Measurements from ENCODE around the gene PCLO. TPM values are rescaled to one million over a fixed set of nuclear protein-coding genes. Genes with fewer than 3 reads are reported as not detected.

PCLO gene
- total and polyA plus RNA-seq, 7 experiments from 2014 or later: under 0.01 to 0.10 TPM; not detected in 5

DNA sequence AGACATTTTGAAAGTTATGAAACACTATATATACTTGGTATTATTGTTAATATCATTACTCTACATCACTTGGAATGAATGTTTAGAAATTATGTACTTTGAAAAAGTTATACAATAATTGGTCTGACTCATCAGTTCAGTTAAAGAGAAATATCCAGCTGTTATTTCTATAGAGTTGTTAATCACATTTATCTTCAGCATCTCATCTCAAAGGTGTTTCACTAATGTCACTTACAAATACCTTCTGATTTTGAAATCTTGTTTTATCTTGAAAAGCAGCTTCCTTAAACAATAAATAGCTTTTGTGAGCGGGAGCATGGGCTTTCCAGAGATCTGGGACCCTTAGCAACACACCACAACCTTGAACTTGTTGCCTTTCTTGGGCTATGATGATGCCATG, 205.2 kb downstream of the PCLO start:
- no peak overlapping the region for H3K4me3 ChIP-seq (ENCODE audit: low read length)
- H3K27me3 ChIP-seq (ENCODE audit: control insufficient read depth in 2 of 2, insufficient read depth in 2 of 2, low read length in 2 of 2): no peaks in the 10 kb centered on the region
- peaks cover 0 to 10% (median 4%) of the 10 kb centered on the region in 11 donors for H3K9me3 Mint-ChIP-seq
- H3K27ac Mint-ChIP-seq: no peak overlapping the region
- ATAC-seq (no peak), DNase-seq (no peak)
- ChIA-PET CTCF (no interaction called here), POLR2A (no interaction called here)
- intact Hi-C loops (cut with micrococcal nuclease): no loop called here
- H3K9me3 ChIP-seq (ENCODE audit: control insufficient read depth in 2 of 3, low read length in 3 of 3): no peaks in the 10 kb centered on the region
- no peaks in the 10 kb centered on the region for H3K36me3 ChIP-seq (ENCODE audit: control insufficient read depth in 2 of 3, insufficient read depth in 3 of 3, low read length in 3 of 3)
- H3K4me1 Mint-ChIP-seq: no peaks in the 10 kb centered on the region
- no peak overlapping the region for H3K27ac ChIP-seq (ENCODE audit: low read depth, low read length)
- no peak overlapping the region for H3K4me3 Mint-ChIP-seq
- no peaks in the 10 kb centered on the region for H3K27me3 Mint-ChIP-seq
- no peaks in the 10 kb centered on the region for H3K4me1 ChIP-seq (ENCODE audit: control insufficient read depth in 2 of 2, insufficient read depth in 2 of 2, low read length in 2 of 2)
- H3K36me3 Mint-ChIP-seq: no peaks in the 10 kb centered on the region

DNA sequence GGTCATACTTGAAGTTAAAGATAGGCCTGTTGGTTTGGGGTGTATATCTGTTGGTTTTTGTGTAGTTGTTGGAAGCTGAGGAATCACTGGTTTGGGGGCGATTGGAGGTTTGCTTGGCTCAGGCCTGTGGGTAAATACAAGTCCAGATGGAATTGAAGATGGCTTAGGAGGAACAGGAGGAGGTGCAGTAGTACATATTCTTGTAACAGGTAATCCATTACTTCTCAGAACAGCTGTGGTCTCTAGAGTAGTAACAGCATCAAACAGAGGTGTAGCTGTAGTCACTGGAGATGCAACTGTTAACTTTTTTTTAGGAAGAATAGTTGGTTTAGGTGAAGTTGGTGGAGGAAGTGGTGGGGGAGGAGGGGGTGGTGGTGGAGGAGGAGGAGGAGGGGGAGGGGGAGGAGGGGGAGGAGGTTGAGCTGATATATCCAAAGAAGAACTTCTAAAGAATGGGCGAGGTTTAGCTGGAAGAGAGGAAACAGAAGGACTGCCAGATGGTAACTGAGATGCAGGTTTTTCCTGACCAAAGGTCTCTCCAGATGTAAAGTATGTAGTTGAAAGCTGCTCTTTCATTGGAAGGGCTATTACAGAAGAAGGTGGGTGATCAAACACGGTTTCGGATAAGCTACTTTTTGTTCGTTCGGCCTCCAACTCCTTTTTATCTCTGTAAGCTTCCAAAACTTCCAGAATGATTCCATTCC, 209.2 kb downstream of the PCLO start:
- intact Hi-C loops (cut with micrococcal nuclease): no loop called here
- H3K4me1 Mint-ChIP-seq: no peaks in the 10 kb centered on the region
- no peaks in the 10 kb centered on the region for H3K4me1 ChIP-seq (ENCODE audit: control insufficient read depth in 2 of 2, insufficient read depth in 2 of 2, low read length in 2 of 2)
- no peak overlapping the region for H3K27ac ChIP-seq (ENCODE audit: low read depth, low read length)
- DNase-seq (no peak), ATAC-seq (no peak)
- no peak overlapping the region for H3K4me3 Mint-ChIP-seq
- H3K27ac Mint-ChIP-seq: no peak overlapping the region
- peaks cover 0 to 24% (median 11%) of the 10 kb centered on the region in 11 donors for H3K9me3 Mint-ChIP-seq
- no peaks in the 10 kb centered on the region for H3K9me3 ChIP-seq (ENCODE audit: control insufficient read depth in 2 of 3, low read length in 3 of 3)
- no peaks in the 10 kb centered on the region for H3K36me3 ChIP-seq (ENCODE audit: control insufficient read depth in 2 of 3, insufficient read depth in 3 of 3, low read length in 3 of 3)
- H3K4me3 ChIP-seq (ENCODE audit: low read length): no peak overlapping the region
- H3K27me3 Mint-ChIP-seq: no peaks in the 10 kb centered on the region
- CTCF ChIA-PET: no interaction called here
- H3K36me3 Mint-ChIP-seq: peaks cover 0 to 4% (median 0%) of the 10 kb centered on the region in 5 donors
- no peaks in the 10 kb centered on the region for H3K27me3 ChIP-seq (ENCODE audit: control insufficient read depth in 2 of 2, insufficient read depth in 2 of 2, low read length in 2 of 2)
- POLR2A ChIA-PET: no interaction called here

DNA sequence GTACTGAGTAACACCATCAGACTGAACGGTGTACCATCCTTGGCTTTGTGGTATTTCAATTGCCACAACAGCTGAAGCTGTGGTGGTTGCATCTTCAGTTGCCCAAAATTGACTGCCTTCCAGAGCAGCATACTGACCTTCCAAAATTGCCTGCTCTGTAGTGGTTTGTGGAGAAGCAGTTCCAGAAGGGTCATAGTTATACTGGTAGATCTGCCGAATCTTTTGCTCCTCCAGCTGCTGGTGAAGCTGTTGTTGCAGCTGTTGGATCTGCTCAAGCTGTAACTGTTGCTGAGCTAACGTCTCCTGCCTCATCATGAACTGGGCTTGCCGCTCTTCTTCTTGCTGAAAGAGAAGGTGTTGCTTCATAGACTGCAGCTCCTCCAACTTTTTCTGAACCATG, 212.2 kb downstream of the PCLO start:
- ATAC-seq (no peak), DNase-seq (no peak)
- H3K9me3 Mint-ChIP-seq: peaks cover 0 to 25% (median 9%) of the 10 kb centered on the region in 11 donors
- Histone ChIP-seq H3K4me3 (ENCODE audit: low read length) (no peak overlapping the region), H3K27me3 (ENCODE audit: control insufficient read depth in 2 of 2, insufficient read depth in 2 of 2, low read length in 2 of 2) (no peaks in the 10 kb centered on the region), H3K27ac (ENCODE audit: low read depth, low read length) (no peak overlapping the region), H3K4me1 (ENCODE audit: control insufficient read depth in 2 of 2, insufficient read depth in 2 of 2, low read length in 2 of 2) (no peaks in the 10 kb centered on the region), H3K9me3 (ENCODE audit: control insufficient read depth in 2 of 3, low read length in 3 of 3) (no peaks in the 10 kb centered on the region), H3K36me3 (ENCODE audit: control insufficient read depth in 2 of 3, insufficient read depth in 3 of 3, low read length in 3 of 3) (no peaks in the 10 kb centered on the region)
- H3K36me3 Mint-ChIP-seq: peaks cover 0 to 4% (median 0%) of the 10 kb centered on the region in 5 donors
- H3K27me3 Mint-ChIP-seq: no peaks in the 10 kb centered on the region
- intact Hi-C loops (cut with micrococcal nuclease): no loop called here
- no peak overlapping the region for H3K4me3 Mint-ChIP-seq
- no peak overlapping the region for H3K27ac Mint-ChIP-seq
- no peaks in the 10 kb centered on the region for H3K4me1 Mint-ChIP-seq
- ChIA-PET POLR2A (no interaction called here), CTCF (no interaction called here)

DNA sequence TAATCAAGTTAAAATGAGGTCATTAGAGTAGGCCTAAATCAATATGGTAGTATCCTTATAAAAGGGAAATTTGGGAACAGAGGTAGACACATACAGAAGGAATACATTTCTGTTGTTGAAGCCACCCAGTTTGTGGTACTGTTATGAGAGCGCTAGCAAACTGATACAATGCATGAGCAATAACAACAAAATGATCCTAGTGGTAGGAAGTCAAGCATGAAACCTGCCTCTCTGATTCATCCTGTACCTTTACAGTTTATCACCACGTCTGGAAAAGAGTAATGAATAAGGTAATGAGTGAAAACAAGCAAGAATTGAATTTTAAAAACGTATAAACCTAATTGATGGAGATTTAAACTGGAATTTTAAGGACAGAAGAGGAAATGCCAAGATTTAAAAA, 217.2 kb downstream of the PCLO start:
- H3K9me3 Mint-ChIP-seq: peaks cover 0 to 20% (median 4%) of the 10 kb centered on the region in 11 donors
- H3K27ac ChIP-seq (ENCODE audit: low read depth, low read length): no peak overlapping the region
- H3K27ac Mint-ChIP-seq: no peak overlapping the region
- CTCF ChIA-PET: no interaction called here
- no peak overlapping the region for H3K4me3 ChIP-seq (ENCODE audit: low read length)
- no peak overlapping the region for H3K4me3 Mint-ChIP-seq
- H3K27me3 Mint-ChIP-seq: no peaks in the 10 kb centered on the region
- H3K4me1 Mint-ChIP-seq: no peaks in the 10 kb centered on the region
- no peaks in the 10 kb centered on the region for H3K27me3 ChIP-seq (ENCODE audit: control insufficient read depth in 2 of 2, insufficient read depth in 2 of 2, low read length in 2 of 2)
- intact Hi-C loops (cut with micrococcal nuclease): no loop called here
- H3K9me3 ChIP-seq (ENCODE audit: control insufficient read depth in 2 of 3, low read length in 3 of 3): no peaks in the 10 kb centered on the region
- DNase-seq (no peak), ATAC-seq (no peak)
- no peaks in the 10 kb centered on the region for H3K36me3 Mint-ChIP-seq
- H3K36me3 ChIP-seq (ENCODE audit: control insufficient read depth in 2 of 3, insufficient read depth in 3 of 3, low read length in 3 of 3): no peaks in the 10 kb centered on the region
- H3K4me1 ChIP-seq (ENCODE audit: control insufficient read depth in 2 of 2, insufficient read depth in 2 of 2, low read length in 2 of 2): no peaks in the 10 kb centered on the region
- POLR2A ChIA-PET: no interaction called here

DNA sequence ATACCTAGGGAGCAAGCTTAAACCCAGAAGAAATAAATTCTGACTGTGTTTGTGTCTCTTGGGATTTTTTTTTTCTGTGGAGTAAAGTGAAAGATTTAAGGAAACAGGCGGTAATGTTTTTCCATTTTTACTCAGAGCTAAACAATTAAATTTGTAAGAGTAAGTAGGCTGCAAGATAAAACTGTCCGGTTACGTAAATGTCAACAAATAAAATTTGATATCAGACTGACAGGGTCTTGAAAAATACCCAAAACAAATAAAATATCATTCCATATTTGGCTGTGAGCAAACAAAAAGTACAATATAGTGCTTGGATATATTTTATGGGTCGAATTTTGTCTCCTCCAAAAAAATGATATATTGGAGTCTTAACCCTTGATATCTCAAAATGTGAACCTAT, 217.6 kb downstream of the PCLO start:
- intact Hi-C loops (cut with micrococcal nuclease): no loop called here
- Histone ChIP-seq H3K4me1 (ENCODE audit: control insufficient read depth in 2 of 2, insufficient read depth in 2 of 2, low read length in 2 of 2) (no peaks in the 10 kb centered on the region), H3K9me3 (ENCODE audit: control insufficient read depth in 2 of 3, low read length in 3 of 3) (no peaks in the 10 kb centered on the region), H3K4me3 (ENCODE audit: low read length) (no peak overlapping the region), H3K36me3 (ENCODE audit: control insufficient read depth in 2 of 3, insufficient read depth in 3 of 3, low read length in 3 of 3) (no peaks in the 10 kb centered on the region), H3K27ac (ENCODE audit: low read depth, low read length) (no peak overlapping the region), H3K27me3 (ENCODE audit: control insufficient read depth in 2 of 2, insufficient read depth in 2 of 2, low read length in 2 of 2) (no peaks in the 10 kb centered on the region)
- no peaks in the 10 kb centered on the region for H3K4me1 Mint-ChIP-seq
- CTCF ChIA-PET: no interaction called here
- no peak overlapping the region for H3K4me3 Mint-ChIP-seq
- POLR2A ChIA-PET: no interaction called here
- H3K27me3 Mint-ChIP-seq: no peaks in the 10 kb centered on the region
- H3K9me3 Mint-ChIP-seq: peaks cover 0 to 20% (median 4%) of the 10 kb centered on the region in 11 donors
- no peaks in the 10 kb centered on the region for H3K36me3 Mint-ChIP-seq
- no peak for DNase-seq
- no peak overlapping the region for H3K27ac Mint-ChIP-seq
- ATAC-seq: no peak

DNA sequence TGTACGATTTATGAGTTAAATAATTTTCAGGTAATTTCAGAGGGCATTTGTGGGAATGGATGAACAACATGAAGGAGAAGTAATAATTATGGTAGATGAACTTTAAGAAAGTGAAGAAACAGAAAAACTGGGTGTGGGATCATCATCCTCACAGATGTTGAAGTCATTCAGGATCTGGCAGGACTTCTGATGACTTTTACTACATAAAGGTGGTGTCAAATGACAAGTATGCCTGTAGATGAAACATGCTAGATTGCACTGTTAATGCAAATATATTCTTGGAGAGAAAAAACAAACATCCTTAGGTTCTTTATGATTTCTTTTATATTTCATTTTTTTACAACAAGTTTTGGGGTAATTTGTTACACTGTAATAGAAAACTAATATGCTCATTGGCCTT, 230.2 kb downstream of the PCLO start:
- no peaks in the 10 kb centered on the region for H3K27me3 ChIP-seq (ENCODE audit: control insufficient read depth in 2 of 2, insufficient read depth in 2 of 2, low read length in 2 of 2)
- no peaks in the 10 kb centered on the region for H3K36me3 ChIP-seq (ENCODE audit: control insufficient read depth in 2 of 3, insufficient read depth in 3 of 3, low read length in 3 of 3)
- CTCF ChIA-PET: no interaction called here
- Mint-ChIP-seq H3K9me3 (peaks cover 0 to 11% (median 0%) of the 10 kb centered on the region in 11 donors), H3K4me1 (no peaks in the 10 kb centered on the region), H3K4me3 (no peak overlapping the region), H3K36me3 (no peaks in the 10 kb centered on the region), H3K27ac (no peak overlapping the region), H3K27me3 (no peaks in the 10 kb centered on the region)
- no peak overlapping the region for H3K4me3 ChIP-seq (ENCODE audit: low read length)
- H3K9me3 ChIP-seq (ENCODE audit: control insufficient read depth in 2 of 3, low read length in 3 of 3): no peaks in the 10 kb centered on the region
- no peak for ATAC-seq
- POLR2A ChIA-PET: no interaction called here
- no peaks in the 10 kb centered on the region for H3K4me1 ChIP-seq (ENCODE audit: control insufficient read depth in 2 of 2, insufficient read depth in 2 of 2, low read length in 2 of 2)
- intact Hi-C loops (cut with micrococcal nuclease): no loop called here
- H3K27ac ChIP-seq (ENCODE audit: low read depth, low read length): no peak overlapping the region
- no peak for DNase-seq

DNA sequence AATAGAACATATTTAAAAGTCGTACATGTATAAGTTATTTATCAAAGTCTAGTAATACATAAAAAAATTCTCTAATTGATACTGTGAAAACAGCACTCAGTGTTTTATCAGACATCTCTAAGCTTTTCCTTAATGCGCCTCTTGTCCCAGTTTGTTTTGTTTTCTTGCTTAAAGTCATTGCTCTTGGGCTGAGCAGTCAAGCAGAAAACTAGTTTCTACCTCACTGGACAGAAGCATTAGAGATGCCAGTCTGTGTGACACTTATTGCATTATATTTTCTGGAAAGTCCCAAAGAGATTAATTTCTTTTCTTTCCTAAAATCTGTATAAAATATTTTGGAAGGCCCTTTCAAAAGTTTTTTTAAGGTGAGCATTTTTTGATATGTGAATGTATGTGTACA, 236.2 kb downstream of the PCLO start:
- Mint-ChIP-seq H3K4me1 (no peaks in the 10 kb centered on the region), H3K27ac (no peak overlapping the region), H3K36me3 (no peaks in the 10 kb centered on the region), H3K27me3 (no peaks in the 10 kb centered on the region), H3K9me3 (peaks cover 0 to 11% (median 1%) of the 10 kb centered on the region in 11 donors), H3K4me3 (no peak overlapping the region)
- ATAC-seq: no peak
- ChIA-PET POLR2A (no interaction called here), CTCF (no interaction called here)
- intact Hi-C loops (cut with micrococcal nuclease): no loop called here
- Histone ChIP-seq H3K27ac (ENCODE audit: low read depth, low read length) (no peak overlapping the region), H3K36me3 (ENCODE audit: control insufficient read depth in 2 of 3, insufficient read depth in 3 of 3, low read length in 3 of 3) (no peaks in the 10 kb centered on the region), H3K4me1 (ENCODE audit: control insufficient read depth in 2 of 2, insufficient read depth in 2 of 2, low read length in 2 of 2) (no peaks in the 10 kb centered on the region), H3K9me3 (ENCODE audit: control insufficient read depth in 2 of 3, low read length in 3 of 3) (no peaks in the 10 kb centered on the region), H3K4me3 (ENCODE audit: low read length) (no peak overlapping the region), H3K27me3 (ENCODE audit: control insufficient read depth in 2 of 2, insufficient read depth in 2 of 2, low read length in 2 of 2) (no peaks in the 10 kb centered on the region)
- no peak for DNase-seq
